Endothelial cell of umbilical vein (primary cell): ENCODE results near the gene SSBP3. TPM values are rescaled to one million over a fixed set of nuclear protein-coding genes. Genes with fewer than 3 reads are reported as not detected.

Experiments used
- BruUV-seq: library from RNA; stranded (reverse); fragments of 400-500 nt; replicated peaks from 2 replicates; lab custom pipeline; 2021; lab: Mats Ljungman, UMichigan
- CTCF ChIA-PET: fragments of 300-600, 350-600 bp; sonication (Branson Sonifier 250); formaldehyde crosslinking; loops from one replicate; lab custom pipeline; 2021; ENCODE audit warnings: antibody characterized with exemption, inconsistent platforms; lab: Charles Lee
- POLR2A ChIA-PET: fragments of 300-600, 350-600 bp; sonication (Branson Sonifier 250); formaldehyde crosslinking; loops from one replicate; lab custom pipeline; 2021; ENCODE audit warnings: antibody characterized with exemption, inconsistent platforms; lab: Charles Lee
- DNase-seq: peaks from one replicate; pipeline ENCODE4 v3.0.0-alpha.2; 2011; ENCODE audit warnings: low read depth, low spot score
- FAIRE-seq: peaks from 2 replicates; lab custom pipeline; 2011; peaks lifted over from hg19 to GRCh38; lab: Jason Lieb, UNC
- H2AFZ ChIP-seq: 2 replicates; pipeline ENCODE4 v1.6.0; 2012; ENCODE audit warnings: low read depth, low read length, control low read depth, inconsistent platforms
- H3K27ac ChIP-seq: 2 replicates; pipeline ENCODE4 v1.5.1; 2011; ENCODE audit warnings: low read depth, mild to moderate bottlenecking, control low read depth, low read length, moderate library complexity; ENCODE audit not compliant: insufficient read depth
- H3K27me3 ChIP-seq, 2 experiments: 2 replicates each; pipeline versions ENCODE4 v1.6.0 to v1.6.1; 2011; ENCODE audit warnings: low read length in 2 of 2, mixed read lengths in 1 of 2; ENCODE audit not compliant: control insufficient read depth in 2 of 2, insufficient read depth in 2 of 2
- H3K36me3 ChIP-seq, 2 experiments: 2 replicates in 1 of 2; 3 replicates in 1 of 2; pipeline ENCODE4 v1.5.1; 2011; ENCODE audit warnings: low read length in 2 of 2, mild to moderate bottlenecking in 1 of 2, moderate library complexity in 1 of 2; ENCODE audit not compliant: control insufficient read depth in 2 of 2, insufficient read depth in 2 of 2; ENCODE audit errors: extremely low read depth in 1 of 2
- H3K4me1 ChIP-seq: 3 replicates; pipeline ENCODE4 v1.5.1; 2011; ENCODE audit warnings: mild to moderate bottlenecking, low read length; ENCODE audit not compliant: control insufficient read depth, insufficient read depth; ENCODE audit errors: extremely low read depth
- H3K4me2 ChIP-seq: 2 replicates; pipeline ENCODE4 v1.6.1; 2011; ENCODE audit warnings: low read length, control low read depth, mixed read lengths; ENCODE audit not compliant: insufficient read depth
- H3K4me3 ChIP-seq, 3 experiments: fragments of 200-600 bp in 1 of 3; sonication (generic), shearing (Covaris generic) in 1 of 3; replicated peaks in 1 of 3; 2 replicates each; pipeline ENCODE4 v1.5.1; 2011 to 2016; ENCODE audit warnings: control low read depth in 3 of 3, low read length in 3 of 3, mild to moderate bottlenecking in 2 of 3, inconsistent platforms in 1 of 3, low read depth in 1 of 3, moderate library complexity in 1 of 3; ENCODE audit not compliant: insufficient read depth in 1 of 3
- H3K79me2 ChIP-seq: 2 replicates; pipeline ENCODE4 v1.6.0; 2012; ENCODE audit warnings: low read length, inconsistent platforms; ENCODE audit not compliant: control insufficient read depth, insufficient read depth
- H3K9ac ChIP-seq: replicated peaks from 2 replicates; pipeline ENCODE3; 2011; ENCODE audit warnings: low read length, control low read depth; ENCODE audit not compliant: insufficient read depth; ENCODE audit errors: extremely low read depth
- H3K9me1 ChIP-seq: replicated peaks from 3 replicates; pipeline ENCODE4 v1.6.0; 2011; ENCODE audit warnings: mild to moderate bottlenecking, low read length; ENCODE audit not compliant: control insufficient read depth, insufficient read depth; ENCODE audit errors: extremely low read depth
- H3K9me3 ChIP-seq: replicated peaks from 2 replicates; pipeline ENCODE4 v1.5.1; 2012; ENCODE audit warnings: low read length, inconsistent platforms; ENCODE audit not compliant: control insufficient read depth, insufficient read depth
- H4K20me1 ChIP-seq: replicated peaks from 2 replicates; pipeline ENCODE3; 2011; ENCODE audit warnings: mild to moderate bottlenecking, low read length; ENCODE audit not compliant: control insufficient read depth, insufficient read depth; ENCODE audit errors: extremely low read depth
- CTCF ChIP-seq, 2 donors: IDR thresholded peaks; 1 replicate in 1 of 2; 2 replicates in 1 of 2; pipeline ENCODE4 v1.5.1; 2011; ENCODE audit warnings: low read length in 2 of 2, mild to moderate bottlenecking in 2 of 2, moderate library complexity in 2 of 2, control low read depth in 1 of 2, inconsistent platforms in 1 of 2, low read depth in 1 of 2; ENCODE audit not compliant: insufficient read depth in 1 of 2; ENCODE audit errors: extremely low read depth in 1 of 2
- EZH2 ChIP-seq: IDR thresholded peaks from 2 replicates; pipeline ENCODE4 v1.6.1; 2012; ENCODE audit warnings: borderline replicate concordance, low read depth, mild to moderate bottlenecking, moderate library complexity, low read length, inconsistent platforms; ENCODE audit not compliant: severe bottlenecking
- GATA2 ChIP-seq: IDR thresholded peaks from 2 replicates; pipeline ENCODE4 v1.7.0; 2011; ENCODE audit warnings: low read depth, mild to moderate bottlenecking, moderate library complexity, mixed read lengths, low read length; ENCODE audit not compliant: insufficient read length, insufficient read depth
- MAX ChIP-seq: IDR thresholded peaks from 2 replicates; pipeline ENCODE4 v1.6.1; 2011; ENCODE audit not compliant: insufficient read depth, insufficient read length
- dilution Hi-C: fragments of 300-500 bp; cut with MboI; formaldehyde crosslinking; loops from one replicate; pipeline ENCODE4 v1.15.0; 2019; ENCODE audit warnings: low sequenced_read_pairs; ENCODE audit not compliant: extremely low pct_ligation_motif_present
- intact Hi-C: fragments of 100-400 bp; cut with micrococcal nuclease; formaldehyde crosslinking; loops from one replicate; pipeline ENCODE4 v1.10.0; 2022
- polyA plus RNA-seq, 4 experiments: library from polyadenylated mRNA; depleted of rRNA in 3 of 4; stranded (reverse) in 3 of 4; unstranded in 1 of 4; fragments of >200 nt; gene quantifications; 2 replicates each; pipeline versions ENCODE4 v1.2.1 to v1.2.3, GENCODE V29; 2011 to 2012; ENCODE audit warnings: missing spikeins in 1 of 4
- total RNA-seq: library from RNA; stranded (reverse); gene quantifications from 2 replicates; pipeline ENCODE4 v1.2.3, GENCODE V29; 2021

SSBP3 gene
- total and polyA plus RNA-seq, 2 donors (not counting 3 experiments of a cell fraction or from before 2014, with no cell fraction given) = 44.9 to 59.4 TPM

- dilution Hi-C loops (no loop called here), intact Hi-C loops (loop anchor here (1.0 to 10.0 kb wide), 4 partner anchors 132 to 216 kb away; partner anchors contain the start of gene SSBP3)
- Histone ChIP-seq H2AFZ (no peak overlapping the region), H3K4me2 (no peak overlapping the region), H3K36me3 (peaks cover 0 to 2% of the 10 kb centered on the region in 2 experiments), H3K79me2 (no peaks in the 10 kb centered on the region), H3K9me3 (no peaks in the 10 kb centered on the region), H3K9me1 (no peaks in the 10 kb centered on the region), H3K27ac (peak overlapping the region; percentile 30), H3K9ac (no peak overlapping the region), H3K4me3 (no peak overlapping the region), H4K20me1 (no peaks in the 10 kb centered on the region), H3K4me1 (peaks cover 19% of the 10 kb centered on the region), H3K27me3 (no peaks in the 10 kb centered on the region)
- TF ChIP-seq MAX = peak; percentile 30
- no peak for TF ChIP-seq EZH2
- TF ChIP-seq CTCF (IDR thresholded peaks at IDR 0.05; ENCODE audit: extremely low read depth in 1 of 2, insufficient read depth in 1 of 2, low read depth in 1 of 2, low read length in 2 of 2) = peak; percentile 7 to 62
- TF ChIP-seq GATA2 = no peak
- BruUV-seq = no TSS peak
- POLR2A ChIA-PET = no interaction called here
- peak; percentile 80 for FAIRE-seq
- DNase-seq = peak; percentile 82
- CTCF ChIA-PET = interaction anchor here (0.8 to 3.8 kb wide), 15 partner anchors 10 to 226 kb away, joined by 3 to 22 read pairs (median 4); no protein-coding TSS in a partner anchor
Measured at GRCh38 chr1:54273092-54273794, 133.0 kb downstream of the SSBP3 start.
